ENCODE results near the gene DDX10.

Gene DDX10

GRCh38 chr11:108943853-108944252 is 279.0 kb downstream of the DDX10 start:
- DNase-seq (ENCODE audit: low spot score) = no peak

DNA sequence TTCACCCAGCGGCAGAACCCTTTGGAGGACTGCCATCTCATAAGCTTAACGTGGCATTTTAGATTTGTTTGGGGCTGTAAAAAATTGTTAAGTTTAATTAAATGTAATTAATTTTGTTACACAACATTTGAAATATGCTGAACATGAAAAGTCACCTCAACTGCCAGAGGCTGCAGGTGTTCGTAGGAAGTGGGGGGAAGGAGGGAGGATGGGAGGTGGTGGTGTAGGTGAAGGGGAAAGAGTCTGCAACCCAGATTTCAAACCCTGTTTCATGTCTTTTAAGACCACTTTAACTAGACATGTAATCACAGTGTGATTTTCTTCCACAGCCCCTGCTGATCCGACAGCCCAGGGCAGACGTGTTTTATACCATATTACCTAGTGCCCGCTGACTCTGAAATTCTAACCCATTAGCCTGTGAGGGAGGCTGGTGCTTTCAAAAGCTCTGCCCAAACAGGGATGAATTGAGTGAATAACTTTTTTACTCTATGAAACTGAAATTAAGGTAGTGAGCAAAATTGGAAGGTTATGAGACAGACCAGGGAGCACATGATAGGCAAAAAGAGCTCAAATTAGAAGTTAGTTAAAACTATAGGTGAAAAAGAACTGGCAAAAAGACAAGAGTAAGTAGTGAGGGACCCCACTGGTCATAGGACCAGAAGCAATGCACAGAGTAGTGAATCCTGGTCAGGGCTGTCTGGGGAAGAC is 279.8 kb downstream of the DDX10 start:
- DNase-seq (ENCODE audit: low spot score) = no peak

DNA sequence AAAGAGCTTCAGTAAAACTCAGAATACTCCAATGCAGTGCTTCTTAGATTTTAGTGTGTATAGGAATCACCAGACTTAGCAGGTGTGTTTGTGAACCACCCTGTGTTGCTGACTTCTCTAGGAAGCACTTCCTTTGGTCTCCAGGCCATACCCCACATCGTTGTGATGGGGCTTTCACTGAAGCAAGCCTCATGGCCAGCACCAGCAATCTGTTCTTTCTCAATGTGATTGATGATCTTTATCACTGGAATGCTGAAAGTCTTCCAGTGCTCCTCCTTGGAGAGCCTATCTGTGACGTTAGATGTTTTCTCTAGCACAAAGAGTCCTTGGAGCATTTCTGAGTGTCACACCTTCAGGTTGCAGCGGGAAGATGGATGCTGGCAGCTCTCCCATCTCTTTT is 280.5 kb downstream of the DDX10 start:
- DNase-seq (ENCODE audit: low spot score) = no peak

DNA sequence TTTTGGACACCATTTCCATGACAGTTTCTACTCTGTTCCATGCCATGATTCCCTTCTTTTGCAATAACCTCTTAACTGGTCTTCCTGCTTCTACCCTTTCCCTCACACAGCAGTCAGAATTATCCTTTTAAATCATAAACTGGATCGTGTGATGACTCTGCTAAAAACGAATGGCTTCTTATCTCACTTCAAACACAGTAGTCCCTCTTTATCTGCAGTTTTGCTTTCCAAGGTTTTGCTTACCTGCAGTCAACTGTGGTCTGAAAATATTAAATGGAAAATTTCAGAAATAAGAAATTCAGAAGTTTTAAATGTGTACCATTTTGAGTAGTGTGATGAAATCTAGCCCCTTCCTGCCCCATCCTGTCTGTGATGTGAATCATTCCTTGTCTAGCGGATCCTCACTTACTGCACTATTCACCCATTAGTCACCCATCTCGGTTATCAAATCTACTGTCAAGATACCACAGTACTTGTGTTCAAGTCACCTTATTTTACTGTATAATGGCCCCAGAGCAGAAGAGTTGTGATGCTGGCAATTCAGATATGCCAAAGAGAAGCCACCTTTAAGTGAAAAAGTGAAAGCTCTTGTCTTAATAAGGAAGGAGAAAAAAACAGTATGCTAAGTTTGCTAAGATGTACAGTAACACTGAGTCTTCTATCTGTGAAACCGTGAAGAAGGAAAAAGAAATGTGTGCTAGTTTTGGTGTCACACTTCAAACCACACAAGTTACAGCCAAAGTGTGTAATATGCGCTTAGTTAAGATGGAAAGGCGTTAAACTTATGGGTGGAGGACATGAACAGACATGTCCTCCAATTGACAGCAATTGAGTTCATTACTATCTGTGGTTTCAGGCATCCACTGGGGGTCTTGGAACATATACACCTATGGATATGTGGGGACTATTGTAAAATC is 283.0 kb downstream of the DDX10 start:
- no peak for DNase-seq (ENCODE audit: low spot score)

DNA sequence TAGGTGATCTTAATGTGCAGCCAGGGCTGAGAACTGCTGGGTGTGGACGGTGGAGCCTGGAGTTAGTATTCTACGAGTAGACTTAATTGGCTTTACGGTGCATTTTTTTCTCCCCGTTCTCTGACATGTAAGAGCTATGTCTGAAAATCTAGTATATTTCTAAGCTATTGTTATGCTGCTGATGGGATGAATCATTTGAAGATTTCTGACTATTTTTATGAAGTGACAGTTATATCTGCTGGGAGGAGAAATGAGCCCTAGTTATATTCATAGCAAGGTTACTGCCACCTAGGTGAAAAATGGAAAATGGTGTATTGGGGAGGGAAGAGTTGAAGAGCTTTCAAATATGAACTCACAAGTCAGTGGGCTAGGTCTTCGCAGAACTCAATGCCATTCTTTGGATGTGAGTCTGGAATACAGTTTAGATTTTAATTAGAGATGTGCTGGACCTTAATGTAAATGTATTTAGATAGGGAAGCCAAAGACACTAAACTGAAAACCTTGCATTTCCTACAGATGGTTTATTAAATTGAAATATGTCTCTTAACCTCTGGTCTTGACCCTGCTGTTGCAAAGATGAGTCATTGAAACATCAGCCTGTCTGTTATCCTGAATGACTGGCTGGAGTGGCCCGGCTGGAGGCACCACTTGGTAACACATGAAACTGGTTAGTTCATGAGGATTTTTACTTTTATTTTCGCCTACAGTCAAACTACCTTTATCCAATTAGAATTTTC is 293.7 kb downstream of the DDX10 start:
- DNase-seq (ENCODE audit: low spot score) = peak; percentile 24

GRCh38 chr11:108959105-108959761 is 294.4 kb downstream of the DDX10 start:
- DNase-seq (ENCODE audit: low spot score) = no peak

DNA sequence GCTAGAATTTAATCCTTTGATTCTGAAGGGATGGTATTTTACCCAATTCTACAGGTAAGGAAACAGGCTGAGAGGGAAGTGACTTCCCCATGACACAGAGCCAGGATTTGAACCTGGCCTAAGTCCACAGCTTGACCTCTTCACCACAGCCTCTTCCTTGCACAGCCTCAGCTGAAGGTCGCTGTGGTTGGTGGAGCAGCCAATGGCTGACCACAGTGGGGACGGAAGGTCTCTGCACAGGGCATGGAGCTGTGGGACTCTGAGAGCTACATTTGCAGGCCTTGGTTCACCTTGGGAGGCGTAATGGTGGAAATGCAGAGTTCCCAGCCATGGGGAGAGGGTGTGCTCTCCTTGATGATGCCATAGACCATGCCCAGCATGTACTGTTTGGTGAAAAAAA is 295.0 kb downstream of the DDX10 start:
- no peak for DNase-seq (ENCODE audit: low spot score)

DNA sequence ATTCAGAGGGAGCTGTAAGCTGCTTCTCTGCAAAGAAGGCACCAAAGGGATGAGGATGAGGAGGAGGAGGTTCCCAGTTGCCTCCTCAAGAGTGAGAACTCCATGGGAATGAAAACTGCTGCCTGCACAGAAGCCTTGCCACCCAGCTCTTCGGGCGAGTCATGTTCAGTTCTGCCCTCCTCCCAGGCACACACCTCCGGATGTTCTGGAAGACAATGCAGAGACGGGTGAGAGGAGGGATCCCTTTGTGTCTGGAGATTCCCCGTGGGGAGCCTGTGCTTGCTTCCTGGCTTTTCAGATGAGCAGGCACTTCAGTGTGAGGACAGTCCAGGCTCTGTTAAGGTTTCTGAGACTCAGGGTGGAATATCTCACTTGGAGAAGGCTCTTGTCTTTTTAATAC is 295.6 kb downstream of the DDX10 start:
- no peak for DNase-seq (ENCODE audit: low spot score)

DNA sequence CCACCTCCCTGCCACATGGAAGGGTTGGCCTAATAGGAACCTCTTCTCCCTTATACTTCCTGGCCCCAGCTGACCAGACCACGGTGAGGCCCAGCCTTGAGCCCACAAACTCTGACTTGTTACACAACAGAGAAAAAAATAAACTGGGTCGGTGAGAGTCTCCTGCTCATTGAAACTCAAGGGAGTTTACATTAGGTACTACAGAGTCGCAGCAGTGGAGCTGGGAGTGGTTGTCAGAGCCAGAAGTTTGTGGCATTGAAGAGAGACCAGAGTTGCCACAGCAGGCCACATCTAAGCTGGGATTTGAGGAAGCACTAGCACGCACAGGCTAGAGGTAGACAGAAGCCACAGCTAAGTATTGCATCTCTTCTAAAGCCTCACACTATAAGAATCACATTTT is 296.2 kb downstream of the DDX10 start:
- DNase-seq (ENCODE audit: low spot score) = no peak

GRCh38 chr11:108963118-108963517 is 298.2 kb downstream of the DDX10 start:
- DNase-seq (ENCODE audit: low spot score) = no peak

DNA sequence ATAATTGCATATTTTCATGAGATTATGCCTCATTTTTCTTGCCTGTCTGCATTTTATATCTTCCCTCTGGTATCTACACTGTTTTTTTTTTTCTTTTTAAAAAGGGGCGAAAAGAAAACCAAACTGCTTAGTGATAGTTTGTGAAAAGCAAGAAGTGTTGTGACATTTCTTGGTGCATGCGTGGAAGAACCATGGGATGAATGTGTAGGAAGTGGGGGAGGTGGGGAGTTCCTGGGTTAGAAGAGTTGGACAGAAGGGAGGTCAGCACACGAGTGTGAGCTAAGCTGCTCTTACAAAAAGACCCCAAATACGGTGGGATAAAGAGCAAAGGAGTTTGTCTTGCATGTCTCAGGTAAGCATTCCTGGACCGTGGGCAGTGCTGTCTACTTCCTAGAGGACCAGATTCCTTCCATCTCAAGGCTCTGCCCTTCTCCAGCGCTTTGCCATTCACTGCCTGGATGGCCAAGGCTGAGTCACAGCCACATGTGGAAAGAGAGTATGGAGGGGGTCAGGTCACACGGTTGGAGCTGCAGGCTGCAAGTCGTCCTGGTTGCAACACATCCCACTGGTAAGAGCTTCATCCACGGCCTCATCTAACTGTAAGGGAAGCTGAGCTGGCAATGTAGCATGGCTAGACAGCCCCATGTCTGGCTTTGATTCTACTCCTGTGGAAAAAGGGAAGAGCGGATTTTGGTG is 300.6 kb downstream of the DDX10 start:
- peak; percentile 50 for DNase-seq (ENCODE audit: low spot score)

DNA sequence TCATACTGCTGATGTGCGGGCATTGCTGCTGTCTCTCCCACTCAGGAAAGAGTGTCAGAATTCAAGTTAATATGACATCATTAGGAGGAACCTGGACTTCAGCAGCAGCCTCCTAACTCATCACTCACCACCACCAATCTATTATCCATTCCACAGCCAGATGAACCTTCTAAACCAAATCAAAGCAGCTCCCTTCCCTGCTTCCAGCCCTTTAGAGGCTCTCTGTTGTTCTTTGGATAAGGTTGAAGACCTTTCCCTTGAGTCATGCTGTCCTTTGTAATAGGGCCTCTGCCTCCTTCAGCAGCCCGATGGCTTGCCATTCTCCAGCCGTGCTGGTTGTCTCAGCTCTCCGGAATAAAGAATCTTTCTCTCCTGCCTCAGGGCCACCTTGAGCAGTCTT is 301.3 kb downstream of the DDX10 start:
- no peak for DNase-seq (ENCODE audit: low spot score)

- no peak for DNase-seq (ENCODE audit: low spot score)
Measured at GRCh38 chr11:108966978-108967377, 302.1 kb downstream of the DDX10 start.

DNA sequence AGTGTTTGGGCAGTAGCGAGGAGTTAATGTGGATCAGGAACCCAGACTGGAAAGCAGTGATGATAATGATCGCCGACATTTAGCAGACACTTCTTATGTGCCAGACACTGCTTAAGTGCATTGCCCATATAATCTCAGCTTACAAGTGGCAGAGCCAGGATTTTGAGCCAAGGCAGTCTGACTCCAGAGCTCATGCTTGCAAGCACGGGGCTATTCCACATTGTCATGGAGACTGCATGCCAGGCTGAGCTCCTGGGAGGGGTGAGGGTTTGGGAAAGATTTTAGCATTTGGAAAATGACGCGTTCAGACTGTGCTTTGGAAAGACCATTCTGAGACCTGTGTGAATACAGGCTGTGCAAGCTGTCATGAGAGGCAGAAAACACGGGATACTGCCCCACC is 302.7 kb downstream of the DDX10 start:
- peak; percentile 15 for DNase-seq (ENCODE audit: low spot score)

GRCh38 chr11:108970221-108970991 is 305.5 kb downstream of the DDX10 start:
- DNase-seq (ENCODE audit: low spot score) = no peak

- peak; percentile 48 for DNase-seq (ENCODE audit: low spot score)
Measured at GRCh38 chr11:108973402-108974162, 308.7 kb downstream of the DDX10 start.

GRCh38 chr11:108975026-108975425 is 310.2 kb downstream of the DDX10 start:
- DNase-seq (ENCODE audit: low spot score) = no peak

- no peak for DNase-seq (ENCODE audit: low spot score)
Measured at GRCh38 chr11:108975641-108976071, 310.8 kb downstream of the DDX10 start.

DNA sequence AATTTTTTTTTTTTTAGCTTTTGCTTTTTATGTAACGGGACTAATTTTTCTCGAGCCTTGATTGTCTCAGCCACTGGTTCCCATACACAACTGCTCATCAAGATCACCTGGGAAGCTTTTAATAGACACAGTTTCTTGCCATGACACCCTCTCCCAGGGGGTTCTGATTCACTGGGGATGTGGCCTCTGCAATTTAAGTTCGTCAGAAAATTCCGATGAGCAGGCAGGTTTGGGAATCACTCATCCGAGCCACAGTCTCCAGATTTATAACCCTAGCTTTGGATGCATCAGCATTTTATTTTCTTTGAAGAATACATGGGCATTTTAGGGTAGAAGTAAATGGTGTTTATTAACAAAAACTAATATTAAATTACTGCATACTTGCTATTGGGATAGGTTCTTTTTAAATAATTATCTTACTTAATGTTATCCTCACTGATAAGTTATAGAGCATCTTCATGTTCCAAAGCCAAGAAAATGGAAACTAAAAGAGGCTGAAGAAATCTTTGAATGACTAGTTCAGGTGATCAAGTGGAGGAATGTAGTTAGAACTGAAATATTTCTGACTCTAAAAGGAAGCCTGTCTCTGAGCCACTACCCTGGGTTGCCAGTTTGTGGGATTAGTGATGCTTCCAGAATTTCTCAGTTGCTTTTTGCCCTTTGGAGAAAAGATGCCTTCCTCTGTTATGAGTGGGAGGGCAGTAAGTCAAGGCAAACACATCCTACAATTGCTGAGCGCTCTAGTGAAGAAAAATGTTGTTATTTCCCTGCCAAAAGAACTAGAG is 319.0 kb downstream of the DDX10 start:
- no peak for DNase-seq (ENCODE audit: low spot score)
